Mucosa of rectum (tissue), 2 donors: ENCODE data around the gene B3GNT5.

Experiments used
- H3K27ac ChIP-seq, 2 donors: one replicate each; pipeline ENCODE4 v1.7.0; 2013; ENCODE audit warnings: inconsistent platforms in 2 of 2, low read depth in 2 of 2, low read length in 2 of 2
- H3K27me3 ChIP-seq, 2 donors: one replicate each; pipeline ENCODE4 v1.7.0; 2013; ENCODE audit warnings: low read length in 2 of 2; ENCODE audit not compliant: control insufficient read depth in 2 of 2, insufficient read depth in 2 of 2
- H3K36me3 ChIP-seq, 2 donors: one replicate each; pipeline ENCODE4 v1.7.0; 2013; ENCODE audit warnings: low read length in 2 of 2; ENCODE audit not compliant: control insufficient read depth in 2 of 2, insufficient read depth in 2 of 2
- H3K4me1 ChIP-seq, 2 donors: one replicate each; pipeline ENCODE4 v1.7.0; 2013; ENCODE audit warnings: low read length in 2 of 2, mild to moderate bottlenecking in 1 of 2; ENCODE audit not compliant: control insufficient read depth in 2 of 2, insufficient read depth in 2 of 2
- H3K4me3 ChIP-seq, 2 donors: one replicate each; pipeline ENCODE4 v1.7.0; 2013; ENCODE audit warnings: low read length in 2 of 2
- H3K9ac ChIP-seq, 2 donors: one replicate each; pipeline ENCODE4 v1.7.0; 2013; ENCODE audit warnings: low read length in 2 of 2, low read depth in 1 of 2, mild to moderate bottlenecking in 1 of 2
- H3K9me3 ChIP-seq, 2 donors: one replicate each; pipeline ENCODE4 v1.7.0; 2013; ENCODE audit warnings: low read length in 2 of 2; ENCODE audit not compliant: control insufficient read depth in 2 of 2
- donor health status: healthy.
- donor health status: Normal muscosa, but diverticular disease.

The B3GNT5 gene

GRCh38 chr3:183213415-183214276, 39.4 kb upstream of the B3GNT5 start:
- H3K4me3 ChIP-seq, result no peak overlapping the region
- H3K4me1 ChIP-seq, result no peaks in the 10 kb centered on the region
- H3K9ac ChIP-seq, result no peak overlapping the region
- H3K27me3 ChIP-seq, result no peaks in the 10 kb centered on the region
- H3K36me3 ChIP-seq, result no peaks in the 10 kb centered on the region
- no peaks in the 10 kb centered on the region for H3K9me3 ChIP-seq
- no peak overlapping the region for H3K27ac ChIP-seq

GRCh38 chr3:183214277-183214612, 38.8 kb upstream of the B3GNT5 start:
- Histone ChIP-seq H3K36me3 (no peaks in the 10 kb centered on the region), H3K4me3 (no peak overlapping the region), H3K4me1 (no peaks in the 10 kb centered on the region), H3K27ac (no peak overlapping the region), H3K9me3 (no peaks in the 10 kb centered on the region), H3K9ac (no peak overlapping the region), H3K27me3 (no peaks in the 10 kb centered on the region)

- H3K9ac ChIP-seq, result no peak overlapping the region
- no peaks in the 10 kb centered on the region for H3K4me1 ChIP-seq
- H3K9me3 ChIP-seq, result no peaks in the 10 kb centered on the region
- no peak overlapping the region for H3K4me3 ChIP-seq
- no peaks in the 10 kb centered on the region for H3K36me3 ChIP-seq
- no peaks in the 10 kb centered on the region for H3K27me3 ChIP-seq
- H3K27ac ChIP-seq, result no peak overlapping the region
Observed at GRCh38 chr3:183215591-183216202, 37.4 kb upstream of the B3GNT5 start.

- no peaks in the 10 kb centered on the region for H3K27me3 ChIP-seq
- no peak overlapping the region for H3K27ac ChIP-seq
- no peak overlapping the region for H3K4me3 ChIP-seq
Observed at GRCh38 chr3:183217548-183218332, 35.3 kb upstream of the B3GNT5 start.

GRCh38 chr3:183218826-183219225, 34.2 kb upstream of the B3GNT5 start:
- Histone ChIP-seq H3K4me3 (no peak overlapping the region), H3K27ac (no peak overlapping the region), H3K9ac (no peak overlapping the region), H3K4me1 (no peaks in the 10 kb centered on the region), H3K36me3 (no peaks in the 10 kb centered on the region), H3K27me3 (no peaks in the 10 kb centered on the region), H3K9me3 (no peaks in the 10 kb centered on the region)

More at GRCh38 chr3:183217548-183218332, 35.3 kb upstream of the B3GNT5 start:
- H3K36me3 ChIP-seq, result no peaks in the 10 kb centered on the region
- H3K9me3 ChIP-seq, result no peaks in the 10 kb centered on the region
- no peak overlapping the region for H3K9ac ChIP-seq
- H3K4me1 ChIP-seq, result no peaks in the 10 kb centered on the region

GRCh38 chr3:183220828-183221227, 32.2 kb upstream of the B3GNT5 start:
- Histone ChIP-seq H3K36me3 (no peaks in the 10 kb centered on the region), H3K4me3 (no peak overlapping the region), H3K9ac (no peak overlapping the region), H3K4me1 (no peaks in the 10 kb centered on the region), H3K27me3 (no peaks in the 10 kb centered on the region), H3K9me3 (no peaks in the 10 kb centered on the region), H3K27ac (no peak overlapping the region)

- Histone ChIP-seq H3K36me3 (no peaks in the 10 kb centered on the region), H3K4me3 (no peak overlapping the region), H3K27me3 (no peaks in the 10 kb centered on the region), H3K9me3 (no peaks in the 10 kb centered on the region), H3K9ac (no peak overlapping the region), H3K4me1 (no peaks in the 10 kb centered on the region), H3K27ac (no peak overlapping the region)
Observed at GRCh38 chr3:183222631-183223235, 30.3 kb upstream of the B3GNT5 start.

- Histone ChIP-seq H3K27me3 (no peaks in the 10 kb centered on the region), H3K36me3 (no peaks in the 10 kb centered on the region), H3K4me3 (no peak overlapping the region), H3K9me3 (no peaks in the 10 kb centered on the region), H3K27ac (no peak overlapping the region), H3K4me1 (no peaks in the 10 kb centered on the region), H3K9ac (no peak overlapping the region)
Observed at GRCh38 chr3:183224180-183224970, 28.7 kb upstream of the B3GNT5 start.

GRCh38 chr3:183226333-183226890, 26.6 kb upstream of the B3GNT5 start:
- Histone ChIP-seq H3K27ac (no peak overlapping the region), H3K9ac (no peak overlapping the region), H3K4me1 (no peaks in the 10 kb centered on the region), H3K36me3 (no peaks in the 10 kb centered on the region), H3K27me3 (no peaks in the 10 kb centered on the region), H3K9me3 (no peaks in the 10 kb centered on the region), H3K4me3 (no peak overlapping the region)
